ENCODE results near the gene CDIP1. TPM values are rescaled to one million over a fixed set of nuclear protein-coding genes. Genes with fewer than 3 reads are reported as not detected.

CDIP1 gene
- total and polyA plus RNA-seq, 3 donors from 2014 or later = 32.0 to 34.7 (median 34.0) TPM

GRCh38 chr16:4519274-4520058 is 19.1 kb downstream of the CDIP1 start:
- Histone ChIP-seq H3K4me3 (no peak overlapping the region), H3K4me1 (peaks cover 16% of the 10 kb centered on the region), H3K9me3 (no peaks in the 10 kb centered on the region), H3K27ac (no peak overlapping the region), H3K27me3 (no peaks in the 10 kb centered on the region), H3K36me3 (ENCODE audit: low read depth, missing control alignments) (no peaks in the 10 kb centered on the region)
- 86 to 88% methylated on average over 15 of the region's 15 CpGs for WGBS, 2 donors
- no peak for TF ChIP-seq POLR2A (IDR thresholded peaks at IDR 0.05)
- TF ChIP-seq, protein P1, sequence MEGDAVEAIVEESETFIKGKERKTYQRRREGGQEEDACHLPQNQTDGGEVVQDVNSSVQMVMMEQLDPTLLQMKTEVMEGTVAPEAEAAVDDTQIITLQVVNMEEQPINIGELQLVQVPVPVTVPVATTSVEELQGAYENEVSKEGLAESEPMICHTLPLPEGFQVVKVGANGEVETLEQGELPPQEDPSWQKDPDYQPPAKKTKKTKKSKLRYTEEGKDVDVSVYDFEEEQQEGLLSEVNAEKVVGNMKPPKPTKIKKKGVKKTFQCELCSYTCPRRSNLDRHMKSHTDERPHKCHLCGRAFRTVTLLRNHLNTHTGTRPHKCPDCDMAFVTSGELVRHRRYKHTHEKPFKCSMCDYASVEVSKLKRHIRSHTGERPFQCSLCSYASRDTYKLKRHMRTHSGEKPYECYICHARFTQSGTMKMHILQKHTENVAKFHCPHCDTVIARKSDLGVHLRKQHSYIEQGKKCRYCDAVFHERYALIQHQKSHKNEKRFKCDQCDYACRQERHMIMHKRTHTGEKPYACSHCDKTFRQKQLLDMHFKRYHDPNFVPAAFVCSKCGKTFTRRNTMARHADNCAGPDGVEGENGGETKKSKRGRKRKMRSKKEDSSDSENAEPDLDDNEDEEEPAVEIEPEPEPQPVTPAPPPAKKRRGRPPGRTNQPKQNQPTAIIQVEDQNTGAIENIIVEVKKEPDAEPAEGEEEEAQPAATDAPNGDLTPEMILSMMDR (IDR thresholded peaks at IDR 0.05) = no peak
- no peak for DNase-seq
- intact Hi-C loops (cut with DNase I; ENCODE audit: low total_unique reads) = no loop called here

DNA sequence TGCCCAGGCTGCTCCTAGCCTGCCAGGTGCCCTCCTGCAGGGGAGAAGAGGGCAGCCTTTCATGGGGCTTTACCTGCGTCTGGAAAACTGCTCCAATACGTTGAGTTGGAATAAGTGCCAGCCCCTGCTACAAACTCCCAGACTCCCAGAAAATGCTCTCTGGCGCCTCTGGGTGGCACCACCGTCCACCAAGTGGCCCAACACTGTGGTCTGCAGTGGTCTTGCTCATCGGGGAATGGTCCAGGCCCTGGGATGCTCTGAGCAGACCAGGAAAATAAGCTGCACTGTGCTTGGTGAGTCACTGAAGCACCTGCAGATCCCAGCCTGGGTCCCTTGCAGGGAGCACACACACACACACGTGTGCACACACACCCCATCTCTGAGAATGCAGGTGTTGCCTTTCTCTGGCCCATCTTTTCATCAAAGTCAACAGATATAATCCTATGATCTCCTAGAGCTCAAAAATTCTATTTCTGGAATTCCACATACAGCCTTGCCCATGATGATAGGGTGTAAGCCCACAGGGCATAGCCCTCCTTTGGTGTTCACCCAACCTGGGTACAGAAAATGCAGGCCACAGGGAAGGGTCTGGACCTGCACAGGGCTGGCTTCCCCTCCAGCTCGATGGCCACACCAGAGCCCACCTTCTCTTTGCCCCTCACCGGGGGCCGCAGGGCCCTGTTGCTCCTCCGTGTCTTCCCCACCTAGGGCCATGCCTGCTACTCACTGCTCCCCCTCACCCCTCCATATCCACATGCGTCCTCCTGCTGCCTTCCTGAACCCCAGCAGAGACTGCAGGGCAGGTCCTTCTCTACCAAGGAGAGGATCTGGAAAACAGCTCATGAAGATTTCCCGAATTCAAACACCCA is 20.5 kb downstream of the CDIP1 start:
- H3K27ac ChIP-seq = no peak overlapping the region
- H3K36me3 ChIP-seq (ENCODE audit: low read depth, missing control alignments) = no peaks in the 10 kb centered on the region
- WGBS, 2 donors = 69 to 82% methylated on average over 11 to 12 of the region's 12 CpGs
- no peak overlapping the region for H3K4me3 ChIP-seq
- no peak for DNase-seq
- H3K27me3 ChIP-seq = no peaks in the 10 kb centered on the region
- intact Hi-C loops (cut with DNase I; ENCODE audit: low total_unique reads) = no loop called here
- H3K4me1 ChIP-seq = peaks cover 15% of the 10 kb centered on the region
- TF ChIP-seq, protein P1 (IDR thresholded peaks at IDR 0.05) = peak in 2 of 3 experiments; percentile 26 to 45
- TF ChIP-seq POLR2A (IDR thresholded peaks at IDR 0.05) = no peak
- H3K9me3 ChIP-seq = no peaks in the 10 kb centered on the region

DNA sequence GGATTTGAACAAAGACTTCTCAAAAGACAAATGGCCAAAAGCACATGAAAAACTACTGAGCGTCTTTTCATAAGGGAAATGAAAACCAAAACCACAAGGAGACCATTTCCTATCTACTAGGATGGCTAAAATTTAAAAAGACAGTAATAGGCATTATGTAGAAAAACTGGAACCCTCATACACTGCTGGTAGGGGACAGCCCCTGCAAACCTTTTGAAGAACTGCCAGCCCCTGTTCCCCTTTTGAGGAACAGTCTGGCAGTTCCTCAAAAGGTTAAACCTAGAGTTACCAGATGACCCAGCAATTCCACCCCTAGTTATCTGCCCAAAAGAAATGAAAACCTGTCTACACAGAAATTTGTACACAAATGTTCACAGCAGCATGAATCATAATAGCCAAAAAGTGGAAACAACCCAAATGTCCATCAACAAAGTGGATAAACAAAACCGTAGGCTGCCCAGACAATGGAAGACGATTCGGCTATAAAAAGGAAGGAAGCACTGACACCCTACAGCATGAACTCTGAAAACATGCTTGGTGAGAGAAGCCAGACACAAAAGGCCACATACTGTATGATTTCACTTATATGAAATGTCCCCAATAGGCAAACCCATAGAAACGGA is 22.9 kb downstream of the CDIP1 start:
- intact Hi-C loops (cut with DNase I; ENCODE audit: low total_unique reads) = no loop called here

DNA sequence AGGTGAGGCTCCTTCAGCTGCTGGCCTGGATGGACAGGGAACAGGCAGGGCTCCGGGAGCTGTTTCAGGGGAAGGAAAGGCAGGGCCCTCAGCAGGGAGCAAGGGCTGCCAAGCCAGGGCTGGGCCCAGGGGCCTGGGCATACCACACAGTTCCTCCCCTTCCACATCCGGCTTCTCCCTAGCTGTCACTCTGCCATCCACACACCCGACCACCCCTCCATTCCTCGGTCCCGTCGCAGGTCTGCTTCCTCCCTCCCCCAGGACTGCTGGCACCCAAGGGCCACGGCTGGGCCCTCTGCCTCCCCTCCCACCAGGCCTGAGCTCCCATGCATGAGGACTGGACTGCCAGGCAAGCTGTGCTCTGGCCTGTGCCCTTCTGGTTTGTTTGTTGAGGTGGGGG is 24.0 kb downstream of the CDIP1 start:
- H3K27me3 ChIP-seq = no peaks in the 10 kb centered on the region
- no peak for DNase-seq
- H3K4me1 ChIP-seq = peaks cover 13% of the 10 kb centered on the region
- intact Hi-C loops (cut with DNase I; ENCODE audit: low total_unique reads) = no loop called here
- H3K4me3 ChIP-seq = no peak overlapping the region
- no peaks in the 10 kb centered on the region for H3K36me3 ChIP-seq (ENCODE audit: low read depth, missing control alignments)
- 55 to 65% methylated on average over 4 to 7 of the region's 7 CpGs for WGBS, 2 donors
- TF ChIP-seq POLR2A (IDR thresholded peaks at IDR 0.05) = no peak
- TF ChIP-seq, protein P1 (IDR thresholded peaks at IDR 0.05) = no peak
- H3K9me3 ChIP-seq = no peaks in the 10 kb centered on the region
- peak overlapping the region in 1 of 2 donors; percentile 32 for H3K27ac ChIP-seq

More for the DNA sequence above, 22.9 kb downstream of the CDIP1 start:
- H3K4me3 ChIP-seq = no peak overlapping the region
- no peaks in the 10 kb centered on the region for H3K36me3 ChIP-seq (ENCODE audit: low read depth, missing control alignments)
- TF ChIP-seq POLR2A (IDR thresholded peaks at IDR 0.05) = no peak
- TF ChIP-seq, protein P1 (IDR thresholded peaks at IDR 0.05) = no peak
- H3K27me3 ChIP-seq = no peaks in the 10 kb centered on the region
- H3K4me1 ChIP-seq = peaks cover 13% of the 10 kb centered on the region
- peak overlapping the region in 1 of 2 donors; percentile 32 for H3K27ac ChIP-seq
- 66 to 76% methylated on average over 5 of the region's 5 CpGs for WGBS, 2 donors
- no peaks in the 10 kb centered on the region for H3K9me3 ChIP-seq
- no peak for DNase-seq
